Ecto neural progenitor cell (in vitro differentiated cells): ENCODE data around the gene DOCK7.
A peak's percentile ranks its signal among the peaks of the same experiment; 100 is the strongest.
"Not testable (repeated sequence)": the region's sequence is repeated elsewhere in the genome, so short reads cannot be mapped to it uniquely, and the experiment has no call there.

Source experiments
- DNase-seq: peaks from one replicate; pipeline ENCODE4 v3.0.0-alpha.2; 2018; ENCODE audit warnings: low spot score

DOCK7 gene

GRCh38 chr1:62608905-62609304 is 79.3 kb downstream of the DOCK7 start:
- DNase-seq, result no peak

- DNase-seq, result no peak
These were observed 86.7 kb downstream of the DOCK7 start for GRCh38 chr1:62601457-62601856.

GRCh38 chr1:62599044-62599443 is 89.1 kb downstream of the DOCK7 start:
- DNase-seq, result no peak

- no peak for DNase-seq
These were observed 90.9 kb downstream of the DOCK7 start, which contains the start of gene ANGPTL3 for GRCh38 chr1:62597281-62597680. ANGPTL3 (plus strand) TSS chr1:62597520; CDS start chr1:62597567, 47 bp downstream.

- no peak for DNase-seq
These were observed 92.5 kb downstream of the DOCK7 start for GRCh38 chr1:62595647-62596046.

GRCh38 chr1:62593825-62594394 is 94.3 kb downstream of the DOCK7 start:
- no peak for DNase-seq

- no peak for DNase-seq
These were observed 97.2 kb downstream of the DOCK7 start for GRCh38 chr1:62590970-62591368.

GRCh38 chr1:62590255-62590969 is 97.8 kb downstream of the DOCK7 start:
- no peak for DNase-seq

- no peak for DNase-seq
These were observed 98.9 kb downstream of the DOCK7 start for GRCh38 chr1:62589321-62589720.

GRCh38 chr1:62588000-62588399 is 100.2 kb downstream of the DOCK7 start:
- DNase-seq, result no peak

- DNase-seq, result no peak
These were observed 102.6 kb downstream of the DOCK7 start for GRCh38 chr1:62585469-62586155.

- no peak for DNase-seq
These were observed 114.5 kb downstream of the DOCK7 start for GRCh38 chr1:62573675-62574074.

GRCh38 chr1:62572476-62572875 is 115.7 kb downstream of the DOCK7 start:
- no peak for DNase-seq

GRCh38 chr1:62571517-62571916 is 116.7 kb downstream of the DOCK7 start:
- not testable (repeated sequence) for DNase-seq

- DNase-seq, result not testable (repeated sequence)
These were observed 120.3 kb downstream of the DOCK7 start for GRCh38 chr1:62567926-62568325.

GRCh38 chr1:62567182-62567581 is 121.0 kb downstream of the DOCK7 start:
- DNase-seq, result not testable (repeated sequence)

GRCh38 chr1:62561306-62561705 is 126.9 kb downstream of the DOCK7 start:
- DNase-seq, result no peak

GRCh38 chr1:62544570-62544969 is 143.6 kb downstream of the DOCK7 start:
- DNase-seq, result no peak

- DNase-seq, result no peak
These were observed 147.1 kb downstream of the DOCK7 start for GRCh38 chr1:62541048-62541447.

- no peak for DNase-seq
These were observed 149.1 kb downstream of the DOCK7 start for GRCh38 chr1:62539028-62539447.

- no peak for DNase-seq
These were observed 151.3 kb downstream of the DOCK7 start for GRCh38 chr1:62536865-62537264.

GRCh38 chr1:62530516-62531154 is 157.6 kb downstream of the DOCK7 start:
- DNase-seq, result peak; percentile 70

GRCh38 chr1:62529227-62529626 is 159.0 kb downstream of the DOCK7 start:
- DNase-seq, result no peak
